ENCODE data around the gene TUBB3. TPM values are rescaled to one million over a fixed set of nuclear protein-coding genes. Genes with fewer than 3 reads are reported as not detected.
"Not testable (repeated sequence)": the region's sequence is repeated elsewhere in the genome, so short reads cannot be mapped to it uniquely, and the experiment has no call there.

The TUBB3 gene
- total RNA-seq, 1 donor = 299 TPM

DNA sequence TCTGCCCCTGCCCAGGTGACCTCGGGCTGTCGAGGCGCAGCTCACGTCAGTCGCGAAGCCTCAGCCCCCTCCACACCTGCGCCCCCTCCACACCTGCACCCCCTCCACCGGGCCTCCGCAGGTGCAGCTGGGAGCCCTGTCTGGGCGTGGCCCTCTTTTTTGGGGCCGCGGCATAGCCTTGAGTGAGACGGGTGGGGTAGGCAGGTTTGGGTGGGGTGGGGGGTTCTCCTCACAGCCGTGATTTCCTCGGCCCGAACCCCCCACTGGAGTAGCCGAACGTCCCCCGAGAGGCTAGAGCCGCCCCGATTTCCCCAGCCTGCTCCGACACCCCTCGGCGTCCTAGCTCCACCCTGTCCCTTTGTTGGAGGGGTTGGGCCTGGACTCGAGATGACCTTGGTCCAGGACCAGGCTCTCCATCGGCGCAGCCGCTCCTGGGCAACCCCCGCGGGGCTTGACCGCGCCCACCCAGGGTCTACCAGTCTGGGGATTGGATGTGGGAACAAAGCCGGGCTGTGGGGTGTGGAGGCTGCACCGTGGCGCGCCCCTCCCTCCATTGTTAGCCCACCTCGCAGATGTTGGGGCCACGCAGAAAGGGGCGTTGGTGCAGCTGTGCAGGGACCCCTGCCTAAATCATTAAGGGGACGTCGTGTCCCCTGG lies 626 bp downstream of the TUBB3 start:
- DNase-seq (ENCODE audit: low read depth) = no peak
- H3K4me3 ChIP-seq (ENCODE audit: low read depth, low read length) = peak overlapping the region; percentile 82
- no peak for TF ChIP-seq CTCF (IDR thresholded peaks at IDR 0.05; ENCODE audit: insufficient read depth, low read length)

- peak overlapping the region; percentile 82 for H3K4me3 ChIP-seq (ENCODE audit: low read depth, low read length)
- DNase-seq (ENCODE audit: low read depth) = peak; percentile 48
- no peak for TF ChIP-seq CTCF (IDR thresholded peaks at IDR 0.05; ENCODE audit: insufficient read depth, low read length)
Observed at GRCh38 chr16:89924297-89924924, 1.3 kb downstream of the TUBB3 start.

GRCh38 chr16:89924925-89925307 lies 1.8 kb downstream of the TUBB3 start:
- peak overlapping the region; percentile 82 for H3K4me3 ChIP-seq (ENCODE audit: low read depth, low read length)
- TF ChIP-seq CTCF (IDR thresholded peaks at IDR 0.05; ENCODE audit: insufficient read depth, low read length) = no peak
- no peak for DNase-seq (ENCODE audit: low read depth)

DNA sequence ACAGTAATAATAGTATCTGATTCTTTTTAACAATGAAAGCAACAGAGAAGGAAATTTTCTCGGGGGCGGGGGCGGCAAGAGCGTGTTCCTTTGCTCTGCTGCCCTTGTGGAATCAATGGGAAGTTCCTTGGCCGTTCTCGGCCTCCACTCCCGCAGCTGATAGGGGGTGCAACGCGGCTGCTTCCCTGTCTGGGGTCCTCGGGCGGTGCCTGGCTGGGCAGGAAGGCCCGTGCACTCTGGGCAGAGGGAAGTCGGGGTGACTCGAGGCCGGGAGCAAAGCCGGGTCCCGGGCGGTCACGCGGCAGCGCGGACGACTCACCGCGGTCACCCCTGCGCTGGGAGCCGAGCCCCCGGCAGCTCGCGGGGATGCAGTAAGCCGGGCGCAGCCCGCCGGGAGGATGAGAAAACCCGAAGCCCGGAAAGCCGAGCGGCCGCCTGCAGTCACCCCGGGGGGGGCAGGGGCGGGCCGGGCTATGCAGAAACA lies 2.5 kb downstream of the TUBB3 start:
- peak; percentile 16 for TF ChIP-seq CTCF (IDR thresholded peaks at IDR 0.05; ENCODE audit: insufficient read depth, low read length)
- H3K4me3 ChIP-seq (ENCODE audit: low read depth, low read length) = peak overlapping the region; percentile 82
- no peak for DNase-seq (ENCODE audit: low read depth)

- H3K4me3 ChIP-seq (ENCODE audit: low read depth, low read length) = no peak overlapping the region
- no peak for TF ChIP-seq CTCF (IDR thresholded peaks at IDR 0.05; ENCODE audit: insufficient read depth, low read length)
- no peak for DNase-seq (ENCODE audit: low read depth)
Observed at GRCh38 chr16:89931305-89931896, 8.3 kb downstream of the TUBB3 start.

DNA sequence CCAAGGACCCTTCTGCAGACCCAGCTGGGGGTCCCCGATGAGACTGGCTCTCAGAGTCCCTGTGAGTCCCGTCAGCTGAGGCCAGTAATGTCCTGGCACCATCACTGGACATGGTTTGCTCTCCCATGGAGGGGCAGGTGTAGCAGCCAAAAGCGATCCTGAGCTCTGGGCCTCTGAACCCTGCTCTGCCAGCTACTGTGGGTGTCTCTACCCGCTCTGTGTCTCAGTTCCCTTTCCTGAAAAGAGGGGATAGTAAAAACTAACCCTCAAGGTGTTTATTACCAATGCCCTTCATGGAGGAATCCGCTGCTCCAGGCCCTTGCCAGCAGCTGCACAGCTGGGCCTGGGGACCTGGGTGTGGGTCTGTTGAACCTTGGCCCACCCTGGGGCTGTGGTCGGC lies 8.8 kb downstream of the TUBB3 start:
- TF ChIP-seq CTCF (IDR thresholded peaks at IDR 0.05; ENCODE audit: insufficient read depth, low read length) = no peak
- H3K4me3 ChIP-seq (ENCODE audit: low read depth, low read length) = no peak overlapping the region
- DNase-seq (ENCODE audit: low read depth) = no peak

DNA sequence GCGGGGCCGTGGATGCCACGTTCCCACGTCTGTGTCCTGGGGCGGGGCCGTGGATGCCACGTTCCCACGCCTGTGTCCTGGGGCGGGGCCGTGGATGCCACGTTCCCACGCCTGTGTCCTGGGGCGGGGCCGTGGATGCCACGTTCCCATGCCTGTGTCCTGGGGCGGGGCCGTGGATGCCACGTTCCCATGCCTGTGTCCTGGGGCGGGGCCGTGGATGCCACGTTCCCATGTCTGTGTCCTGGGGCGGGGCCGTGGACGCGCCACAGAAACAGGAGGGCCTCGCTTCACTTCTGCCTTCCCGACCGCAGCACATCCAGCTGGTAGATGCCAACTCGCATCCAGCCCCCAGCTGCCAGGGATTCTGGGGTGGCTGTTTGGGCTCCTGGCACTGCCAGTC lies 10.9 kb downstream of the TUBB3 start:
- DNase-seq (ENCODE audit: low read depth); H3K4me3 ChIP-seq (ENCODE audit: low read depth, low read length): not testable (repeated sequence)
